NCI-H345 treated with DMSO at 0.1 percent for 48 hours (cell line): ENCODE results near the gene SBF2.
"Not testable (repeated sequence)": the region's sequence is repeated elsewhere in the genome, so short reads cannot be mapped to it uniquely, and the experiment has no call there.

ENCODE experiments used
- DNase-seq: peaks from one replicate; lab custom pipeline; 2025; ENCODE audit not compliant: unreplicated experiment; lab: John Stamatoyannopoulos, UW

Gene SBF2

GRCh38 chr11:10205928-10206327 is 88.1 kb downstream of the SBF2 start:
- DNase-seq, result no peak

- no peak for DNase-seq
Measured at GRCh38 chr11:10204021-10204420, 90.0 kb downstream of the SBF2 start.

- DNase-seq, result no peak
Measured at GRCh38 chr11:10201343-10201742, 92.7 kb downstream of the SBF2 start.

- no peak for DNase-seq
Measured at GRCh38 chr11:10197091-10197490, 96.9 kb downstream of the SBF2 start.

- no peak for DNase-seq
Measured at GRCh38 chr11:10192036-10192435, 102.0 kb downstream of the SBF2 start.

- DNase-seq, result no peak
Measured at GRCh38 chr11:10181811-10182210, 112.2 kb downstream of the SBF2 start.

GRCh38 chr11:10164621-10165020 is 129.4 kb downstream of the SBF2 start:
- no peak for DNase-seq

- no peak for DNase-seq
Measured at GRCh38 chr11:10162222-10162621, 131.8 kb downstream of the SBF2 start.

GRCh38 chr11:10160350-10160749 is 133.7 kb downstream of the SBF2 start:
- no peak for DNase-seq

GRCh38 chr11:10158461-10158860 is 135.6 kb downstream of the SBF2 start:
- DNase-seq, result no peak

- DNase-seq, result no peak
Measured at GRCh38 chr11:10155793-10156490, 138.1 kb downstream of the SBF2 start.

GRCh38 chr11:10150800-10151199 is 143.2 kb downstream of the SBF2 start:
- no peak for DNase-seq

- DNase-seq, result no peak
Measured at GRCh38 chr11:10149553-10149952, 144.5 kb downstream of the SBF2 start.

- no peak for DNase-seq
Measured at GRCh38 chr11:10147195-10147594, 146.8 kb downstream of the SBF2 start.

- DNase-seq, result no peak
Measured at GRCh38 chr11:10144954-10145353, 149.1 kb downstream of the SBF2 start.

GRCh38 chr11:10139656-10140055 is 154.4 kb downstream of the SBF2 start:
- no peak for DNase-seq

GRCh38 chr11:10139143-10139542 is 154.9 kb downstream of the SBF2 start:
- DNase-seq, result no peak

GRCh38 chr11:10134975-10135481 is 159.0 kb downstream of the SBF2 start:
- DNase-seq, result no peak

- DNase-seq, result not testable (repeated sequence)
Measured at GRCh38 chr11:10134226-10134625, 159.8 kb downstream of the SBF2 start.

GRCh38 chr11:10133251-10133650 is 160.8 kb downstream of the SBF2 start:
- not testable (repeated sequence) for DNase-seq

- no peak for DNase-seq
Measured at GRCh38 chr11:10130875-10131274, 163.1 kb downstream of the SBF2 start.

GRCh38 chr11:10129184-10129583 is 164.8 kb downstream of the SBF2 start:
- DNase-seq, result not testable (repeated sequence)

- no peak for DNase-seq
Measured at GRCh38 chr11:10125522-10126133, 168.4 kb downstream of the SBF2 start.
